ENCODE measurements around the gene DUSP22.

The DUSP22 gene

GRCh38 chr6:343226-343935 lies 51.1 kb downstream of the DUSP22 start:
- Histone ChIP-seq H3K27me3 (ENCODE audit: control insufficient read depth, insufficient read depth, low read length) (no peaks in the 10 kb centered on the region), H3K4me1 (ENCODE audit: control insufficient read depth, insufficient read depth, low read length) (no peaks in the 10 kb centered on the region), H3K36me3 (ENCODE audit: control insufficient read depth, insufficient read depth, low read length) (peaks cover 5% of the 10 kb centered on the region), H3K4me3 (ENCODE audit: low read length) (no peak overlapping the region), H3K9ac (ENCODE audit: low read length) (no peak overlapping the region), H3K9me3 (ENCODE audit: control insufficient read depth, low read length) (no peaks in the 10 kb centered on the region)

GRCh38 chr6:343960-344815 lies 51.9 kb downstream of the DUSP22 start:
- Histone ChIP-seq H3K27me3 (ENCODE audit: control insufficient read depth, insufficient read depth, low read length) (no peaks in the 10 kb centered on the region), H3K9ac (ENCODE audit: low read length) (no peak overlapping the region), H3K4me1 (ENCODE audit: control insufficient read depth, insufficient read depth, low read length) (no peaks in the 10 kb centered on the region), H3K36me3 (ENCODE audit: control insufficient read depth, insufficient read depth, low read length) (peaks cover 8% of the 10 kb centered on the region), H3K4me3 (ENCODE audit: low read length) (no peak overlapping the region), H3K9me3 (ENCODE audit: control insufficient read depth, low read length) (no peaks in the 10 kb centered on the region)

GRCh38 chr6:344816-345340 lies 52.6 kb downstream of the DUSP22 start:
- Histone ChIP-seq H3K36me3 (ENCODE audit: control insufficient read depth, insufficient read depth, low read length) (peaks cover 8% of the 10 kb centered on the region), H3K27me3 (ENCODE audit: control insufficient read depth, insufficient read depth, low read length) (no peaks in the 10 kb centered on the region)

GRCh38 chr6:345747-346385 lies 53.6 kb downstream of the DUSP22 start:
- no peak overlapping the region for H3K4me3 ChIP-seq (ENCODE audit: low read length)
- peaks cover 8% of the 10 kb centered on the region for H3K36me3 ChIP-seq (ENCODE audit: control insufficient read depth, insufficient read depth, low read length)
- H3K9ac ChIP-seq (ENCODE audit: low read length), result no peak overlapping the region
- H3K9me3 ChIP-seq (ENCODE audit: control insufficient read depth, low read length), result no peaks in the 10 kb centered on the region
- no peaks in the 10 kb centered on the region for H3K27me3 ChIP-seq (ENCODE audit: control insufficient read depth, insufficient read depth, low read length)
- no peaks in the 10 kb centered on the region for H3K4me1 ChIP-seq (ENCODE audit: control insufficient read depth, insufficient read depth, low read length)

More at GRCh38 chr6:344816-345340, 52.6 kb downstream of the DUSP22 start:
- Histone ChIP-seq H3K4me3 (ENCODE audit: low read length) (no peak overlapping the region), H3K9ac (ENCODE audit: low read length) (no peak overlapping the region), H3K4me1 (ENCODE audit: control insufficient read depth, insufficient read depth, low read length) (no peaks in the 10 kb centered on the region), H3K9me3 (ENCODE audit: control insufficient read depth, low read length) (no peaks in the 10 kb centered on the region)

- no peaks in the 10 kb centered on the region for H3K27me3 ChIP-seq (ENCODE audit: control insufficient read depth, insufficient read depth, low read length)
- no peak overlapping the region for H3K4me3 ChIP-seq (ENCODE audit: low read length)
- no peaks in the 10 kb centered on the region for H3K4me1 ChIP-seq (ENCODE audit: control insufficient read depth, insufficient read depth, low read length)
- H3K9me3 ChIP-seq (ENCODE audit: control insufficient read depth, low read length), result no peaks in the 10 kb centered on the region
- peaks cover 8% of the 10 kb centered on the region for H3K36me3 ChIP-seq (ENCODE audit: control insufficient read depth, insufficient read depth, low read length)
- no peak overlapping the region for H3K9ac ChIP-seq (ENCODE audit: low read length)
Observed at GRCh38 chr6:346386-347030, 54.2 kb downstream of the DUSP22 start.

GRCh38 chr6:347232-347631 lies 54.9 kb downstream of the DUSP22 start:
- peaks cover 8% of the 10 kb centered on the region for H3K36me3 ChIP-seq (ENCODE audit: control insufficient read depth, insufficient read depth, low read length)
- H3K4me3 ChIP-seq (ENCODE audit: low read length), result no peak overlapping the region
- H3K9ac ChIP-seq (ENCODE audit: low read length), result no peak overlapping the region
- H3K9me3 ChIP-seq (ENCODE audit: control insufficient read depth, low read length), result no peaks in the 10 kb centered on the region
- no peaks in the 10 kb centered on the region for H3K4me1 ChIP-seq (ENCODE audit: control insufficient read depth, insufficient read depth, low read length)
- H3K27me3 ChIP-seq (ENCODE audit: control insufficient read depth, insufficient read depth, low read length), result no peaks in the 10 kb centered on the region

- Histone ChIP-seq H3K4me3 (ENCODE audit: low read length) (no peak overlapping the region), H3K36me3 (ENCODE audit: control insufficient read depth, insufficient read depth, low read length) (peaks cover 8% of the 10 kb centered on the region), H3K4me1 (ENCODE audit: control insufficient read depth, insufficient read depth, low read length) (no peaks in the 10 kb centered on the region), H3K27me3 (ENCODE audit: control insufficient read depth, insufficient read depth, low read length) (no peaks in the 10 kb centered on the region), H3K9ac (ENCODE audit: low read length) (no peak overlapping the region), H3K9me3 (ENCODE audit: control insufficient read depth, low read length) (no peaks in the 10 kb centered on the region)
Observed at GRCh38 chr6:347951-348859, 55.9 kb downstream of the DUSP22 start.

- Histone ChIP-seq H3K27me3 (ENCODE audit: control insufficient read depth, insufficient read depth, low read length) (no peaks in the 10 kb centered on the region), H3K9me3 (ENCODE audit: control insufficient read depth, low read length) (no peaks in the 10 kb centered on the region), H3K36me3 (ENCODE audit: control insufficient read depth, insufficient read depth, low read length) (peaks cover 8% of the 10 kb centered on the region), H3K4me3 (ENCODE audit: low read length) (no peak overlapping the region), H3K4me1 (ENCODE audit: control insufficient read depth, insufficient read depth, low read length) (no peaks in the 10 kb centered on the region), H3K9ac (ENCODE audit: low read length) (no peak overlapping the region)
Observed at GRCh38 chr6:348860-349396, 56.6 kb downstream of the DUSP22 start.

GRCh38 chr6:349491-349921 lies 57.2 kb downstream of the DUSP22 start:
- Histone ChIP-seq H3K4me3 (ENCODE audit: low read length) (no peak overlapping the region), H3K36me3 (ENCODE audit: control insufficient read depth, insufficient read depth, low read length) (peaks cover 8% of the 10 kb centered on the region), H3K27me3 (ENCODE audit: control insufficient read depth, insufficient read depth, low read length) (no peaks in the 10 kb centered on the region)

GRCh38 chr6:350371-350770 lies 58.1 kb downstream of the DUSP22 start:
- Histone ChIP-seq H3K4me1 (ENCODE audit: control insufficient read depth, insufficient read depth, low read length) (no peaks in the 10 kb centered on the region), H3K36me3 (ENCODE audit: control insufficient read depth, insufficient read depth, low read length) (peaks cover 8% of the 10 kb centered on the region), H3K9me3 (ENCODE audit: control insufficient read depth, low read length) (no peaks in the 10 kb centered on the region), H3K9ac (ENCODE audit: low read length) (no peak overlapping the region), H3K27me3 (ENCODE audit: control insufficient read depth, insufficient read depth, low read length) (no peaks in the 10 kb centered on the region), H3K4me3 (ENCODE audit: low read length) (no peak overlapping the region)

More at GRCh38 chr6:349491-349921, 57.2 kb downstream of the DUSP22 start:
- H3K9ac ChIP-seq (ENCODE audit: low read length), result no peak overlapping the region
- H3K4me1 ChIP-seq (ENCODE audit: control insufficient read depth, insufficient read depth, low read length), result no peaks in the 10 kb centered on the region
- H3K9me3 ChIP-seq (ENCODE audit: control insufficient read depth, low read length), result no peaks in the 10 kb centered on the region

Measured in mucosa of stomach (tissue), 1 donor.